ENCODE measurements around the gene PFN3.
"Not testable (repeated sequence)": the region's sequence is repeated elsewhere in the genome, so short reads cannot be mapped to it uniquely, and the experiment has no call there.

Gene PFN3

GRCh38 chr5:177428574-177429217 is 28.2 kb upstream of the PFN3 start:
- H3K9ac ChIP-seq (ENCODE audit: low read length): no peak overlapping the region
- H3K36me3 ChIP-seq (ENCODE audit: insufficient read depth, low read length): peaks cover 26% of the 10 kb centered on the region
- H3K4me3 ChIP-seq (ENCODE audit: low read depth in 1 of 2, low read length in 2 of 2): no peak overlapping the region
- no peaks in the 10 kb centered on the region for H3K27me3 ChIP-seq (ENCODE audit: control insufficient read depth in 1 of 2, insufficient read depth in 2 of 2, low read length in 2 of 2)
- no peaks in the 10 kb centered on the region for H3K9me3 ChIP-seq (ENCODE audit: low read length)
- peaks cover 38% of the 10 kb centered on the region for H3K4me1 ChIP-seq (ENCODE audit: insufficient read depth, low read length)
- peak overlapping the region; percentile 41 for H3K27ac ChIP-seq (ENCODE audit: low read depth, low read length)

GRCh38 chr5:177427919-177428573 is 27.6 kb upstream of the PFN3 start:
- peaks cover 20% of the 10 kb centered on the region for H3K36me3 ChIP-seq (ENCODE audit: insufficient read depth, low read length)
- peak overlapping the region; percentile 92 for H3K9ac ChIP-seq (ENCODE audit: low read length)
- peaks cover 38% of the 10 kb centered on the region for H3K4me1 ChIP-seq (ENCODE audit: insufficient read depth, low read length)
- no peaks in the 10 kb centered on the region for H3K9me3 ChIP-seq (ENCODE audit: low read length)
- no peaks in the 10 kb centered on the region for H3K27me3 ChIP-seq (ENCODE audit: control insufficient read depth in 1 of 2, insufficient read depth in 2 of 2, low read length in 2 of 2)
- peak overlapping the region in 1 of 2 donors; percentile 80 for H3K4me3 ChIP-seq (ENCODE audit: low read depth in 1 of 2, low read length in 2 of 2)
- H3K27ac ChIP-seq (ENCODE audit: low read depth, low read length): no peak overlapping the region

- H3K27me3 ChIP-seq (ENCODE audit: control insufficient read depth in 1 of 2, insufficient read depth in 2 of 2, low read length in 2 of 2): no peaks in the 10 kb centered on the region
- H3K4me1 ChIP-seq (ENCODE audit: insufficient read depth, low read length): peaks cover 32% of the 10 kb centered on the region
- peaks cover 13% of the 10 kb centered on the region for H3K36me3 ChIP-seq (ENCODE audit: insufficient read depth, low read length)
- H3K9ac ChIP-seq (ENCODE audit: low read length): peak overlapping the region; percentile 92
- H3K27ac ChIP-seq (ENCODE audit: low read depth, low read length): peak overlapping the region; percentile 20
- peak overlapping the region; percentile 67 to 80 for H3K4me3 ChIP-seq (ENCODE audit: low read depth in 1 of 2, low read length in 2 of 2)
- H3K9me3 ChIP-seq (ENCODE audit: low read length): no peaks in the 10 kb centered on the region
Measured at GRCh38 chr5:177427211-177427822, 26.9 kb upstream of the PFN3 start.

GRCh38 chr5:177426566-177427210 is 26.2 kb upstream of the PFN3 start, which contains the start of gene GRK6:
TSS of gene GRK6 (plus strand) at chr5:177426676. CDS start at chr5:177426846, 170 bp downstream.
- peak within 1 kb of the TSS; percentile 92 for H3K9ac ChIP-seq (ENCODE audit: low read length)
- H3K4me3 ChIP-seq (ENCODE audit: low read depth in 1 of 2, low read length in 2 of 2): peak within 1 kb of the TSS; percentile 67 to 80
- H3K9me3 ChIP-seq (ENCODE audit: low read length): no peaks in the 10 kb centered on the region
- no peaks in the 10 kb centered on the region for H3K27me3 ChIP-seq (ENCODE audit: control insufficient read depth in 1 of 2, insufficient read depth in 2 of 2, low read length in 2 of 2)
- H3K4me1 ChIP-seq (ENCODE audit: insufficient read depth, low read length): peaks cover 26% of the 10 kb centered on the region
- H3K36me3 ChIP-seq (ENCODE audit: insufficient read depth, low read length): peaks cover 9% of the 10 kb centered on the region
- H3K27ac ChIP-seq (ENCODE audit: low read depth, low read length): peak within 1 kb of the TSS; percentile 75

GRCh38 chr5:177425801-177426565 is 25.5 kb upstream of the PFN3 start:
- H3K27me3 ChIP-seq (ENCODE audit: control insufficient read depth in 1 of 2, insufficient read depth in 2 of 2, low read length in 2 of 2): no peaks in the 10 kb centered on the region
- H3K36me3 ChIP-seq (ENCODE audit: insufficient read depth, low read length): peaks cover 9% of the 10 kb centered on the region
- no peaks in the 10 kb centered on the region for H3K9me3 ChIP-seq (ENCODE audit: low read length)
- H3K9ac ChIP-seq (ENCODE audit: low read length): peak overlapping the region; percentile 6
- peaks cover 24% of the 10 kb centered on the region for H3K4me1 ChIP-seq (ENCODE audit: insufficient read depth, low read length)
- peak overlapping the region; percentile 38 to 50 for H3K4me3 ChIP-seq (ENCODE audit: low read depth in 1 of 2, low read length in 2 of 2)
- H3K27ac ChIP-seq (ENCODE audit: low read depth, low read length): peak overlapping the region; percentile 75

GRCh38 chr5:177425196-177425800 is 24.8 kb upstream of the PFN3 start:
- Histone ChIP-seq H3K4me1 (ENCODE audit: insufficient read depth, low read length) (peaks cover 24% of the 10 kb centered on the region), H3K27me3 (ENCODE audit: control insufficient read depth in 1 of 2, insufficient read depth in 2 of 2, low read length in 2 of 2) (no peaks in the 10 kb centered on the region), H3K9me3 (ENCODE audit: low read length) (no peaks in the 10 kb centered on the region), H3K36me3 (ENCODE audit: insufficient read depth, low read length) (peaks cover 3% of the 10 kb centered on the region), H3K4me3 (ENCODE audit: low read depth in 1 of 2, low read length in 2 of 2) (peak overlapping the region; percentile 38 to 50), H3K27ac (ENCODE audit: low read depth, low read length) (peak overlapping the region; percentile 75), H3K9ac (ENCODE audit: low read length) (peak overlapping the region; percentile 6)

GRCh38 chr5:177423671-177424070 is 23.2 kb upstream of the PFN3 start:
- no peak overlapping the region for H3K27ac ChIP-seq (ENCODE audit: low read depth, low read length)
- no peak overlapping the region for H3K9ac ChIP-seq (ENCODE audit: low read length)
- no peaks in the 10 kb centered on the region for H3K9me3 ChIP-seq (ENCODE audit: low read length)
- H3K36me3 ChIP-seq (ENCODE audit: insufficient read depth, low read length): no peaks in the 10 kb centered on the region
- no peaks in the 10 kb centered on the region for H3K27me3 ChIP-seq (ENCODE audit: control insufficient read depth in 1 of 2, insufficient read depth in 2 of 2, low read length in 2 of 2)
- H3K4me3 ChIP-seq (ENCODE audit: low read depth in 1 of 2, low read length in 2 of 2): no peak overlapping the region
- peaks cover 24% of the 10 kb centered on the region for H3K4me1 ChIP-seq (ENCODE audit: insufficient read depth, low read length)

- no peak overlapping the region for H3K4me3 ChIP-seq (ENCODE audit: low read depth in 1 of 2, low read length in 2 of 2)
- H3K27me3 ChIP-seq (ENCODE audit: control insufficient read depth in 1 of 2, insufficient read depth in 2 of 2, low read length in 2 of 2): no peaks in the 10 kb centered on the region
- no peaks in the 10 kb centered on the region for H3K9me3 ChIP-seq (ENCODE audit: low read length)
- peaks cover 8% of the 10 kb centered on the region for H3K4me1 ChIP-seq (ENCODE audit: insufficient read depth, low read length)
- no peak overlapping the region for H3K9ac ChIP-seq (ENCODE audit: low read length)
- H3K27ac ChIP-seq (ENCODE audit: low read depth, low read length): no peak overlapping the region
- H3K36me3 ChIP-seq (ENCODE audit: insufficient read depth, low read length): no peaks in the 10 kb centered on the region
Measured at GRCh38 chr5:177421062-177421798, 20.8 kb upstream of the PFN3 start.

GRCh38 chr5:177420472-177420871 is 20.0 kb upstream of the PFN3 start:
- H3K4me3 ChIP-seq (ENCODE audit: low read depth in 1 of 2, low read length in 2 of 2); H3K27me3 ChIP-seq (ENCODE audit: control insufficient read depth in 1 of 2, insufficient read depth in 2 of 2, low read length in 2 of 2); H3K4me1 ChIP-seq (ENCODE audit: insufficient read depth, low read length); H3K9ac ChIP-seq (ENCODE audit: low read length); H3K36me3 ChIP-seq (ENCODE audit: insufficient read depth, low read length); H3K9me3 ChIP-seq (ENCODE audit: low read length); H3K27ac ChIP-seq (ENCODE audit: low read depth, low read length): not testable (repeated sequence)

- Histone ChIP-seq H3K36me3 (ENCODE audit: insufficient read depth, low read length) (no peaks in the 10 kb centered on the region), H3K9ac (ENCODE audit: low read length) (no peak overlapping the region), H3K27ac (ENCODE audit: low read depth, low read length) (no peak overlapping the region), H3K4me3 (ENCODE audit: low read depth in 1 of 2, low read length in 2 of 2) (no peak overlapping the region), H3K27me3 (ENCODE audit: control insufficient read depth in 1 of 2, insufficient read depth in 2 of 2, low read length in 2 of 2) (no peaks in the 10 kb centered on the region), H3K4me1 (ENCODE audit: insufficient read depth, low read length) (no peaks in the 10 kb centered on the region), H3K9me3 (ENCODE audit: low read length) (no peaks in the 10 kb centered on the region)
Measured at GRCh38 chr5:177419046-177419445, 18.6 kb upstream of the PFN3 start.
